A549 treated with GW870086 at 1 μM for 4 hours (cell line): Measurements from ENCODE around the gene KRT40. TPM values are rescaled to one million over a fixed set of nuclear protein-coding genes. Genes with fewer than 3 reads are reported as not detected.

Experiments used
- total RNA-seq: library from RNA; stranded (reverse); fragments of 200-300 nt; extraction: Qiagen RNA extraction; gene quantifications from 5 replicates; pipeline ENCODE4 v1.2.3, GENCODE V29; 2022; ENCODE audit warnings: low read depth

The KRT40 gene
- not detected in 5 replicates for total RNA-seq

GRCh38 chr17:40984226-40984625, at the start of gene KRT40:
KRT40 (minus strand) TSS chr17:40984326; CDS start chr17:40984273, 53 bp downstream.

GRCh38 chr17:41029633-41030245, 45.6 kb upstream of the KRT40 start, which contains the start of gene KRTAP1-4:
KRTAP1-4 (minus strand) TSS chr17:41030195; CDS start chr17:41030078, 117 bp downstream.

GRCh38 chr17:41026715-41027471, 42.8 kb upstream of the KRT40 start, which contains the start of gene KRTAP1-5:
KRTAP1-5 (minus strand) TSS chr17:41027208; CDS start chr17:41027155, 53 bp downstream.

GRCh38 chr17:41008811-41009210, 24.7 kb upstream of the KRT40 start, which contains the start of gene KRTAP3-1:
KRTAP3-1 (minus strand) TSS chr17:41009128; CDS start chr17:41009074, 54 bp downstream.

GRCh38 chr17:40999563-40999962, 15.4 kb upstream of the KRT40 start, which contains the start of gene KRTAP3-2:
KRTAP3-2 (minus strand) TSS chr17:40999906; CDS start chr17:40999853, 53 bp downstream.

GRCh38 chr17:40993839-40994238, 9.7 kb upstream of the KRT40 start, which contains the start of gene KRTAP3-3:
KRTAP3-3 (minus strand) TSS chr17:40994164; CDS start chr17:40994097, 67 bp downstream.

GRCh38 chr17:40966848-40967247, 17.3 kb downstream of the KRT40 start, which contains the start of gene KRT39:
KRT39 (minus strand) TSS chr17:40966948; CDS start chr17:40966856, 92 bp downstream.

GRCh38 chr17:40937384-40937819, 46.7 kb downstream of the KRT40 start, which contains the start of gene KRT23:
KRT23 (minus strand) TSS chr17:40937646; CDS start chr17:40936603, 1,043 bp downstream.

Other genes with a start within 250 kb of the KRT40 start
- gene KRT25, start 229.0 kb downstream of the KRT40 start, total RNA-seq = not detected in 5 replicates
- gene KRT26, start 212.1 kb downstream of the KRT40 start, total RNA-seq = not detected in 5 replicates
- not detected in 5 replicates for gene KRT27, start 201.8 kb downstream of the KRT40 start, total RNA-seq
- gene KRT28, start 184.4 kb downstream of the KRT40 start, total RNA-seq = not detected in 5 replicates
- 93.1 to 121 TPM (median 103 TPM) in 5 replicates for gene KRT10, start 161.7 kb downstream of the KRT40 start, total RNA-seq
- gene KRT12, start 117.1 kb downstream of the KRT40 start, total RNA-seq = not detected in 5 replicates
- gene KRT20, start 99.1 kb downstream of the KRT40 start, total RNA-seq = 0.10 to 0.53 TPM (median 0.27 TPM) in 5 replicates
- 0.14 to 0.19 TPM in 2 of 5 replicates, not detected in the others for gene KRT23, start 46.7 kb downstream of the KRT40 start, total RNA-seq
- not detected in 5 replicates for gene KRT39, start 17.4 kb downstream of the KRT40 start, total RNA-seq
- gene KRTAP3-3, start 9.8 kb upstream of the KRT40 start, total RNA-seq = not detected in 5 replicates
- gene KRTAP3-2, start 15.6 kb upstream of the KRT40 start, total RNA-seq = 0.28 to 0.34 TPM (median 0.31 TPM) in 3 of 5 replicates, not detected in the others
- gene KRTAP3-1, start 24.8 kb upstream of the KRT40 start, total RNA-seq = not detected in 5 replicates
- gene KRTAP1-5, start 42.9 kb upstream of the KRT40 start, total RNA-seq = not detected in 5 replicates
- gene KRTAP1-4, start 45.9 kb upstream of the KRT40 start, total RNA-seq = not detected in 5 replicates
- 0.15 TPM in 1 of 5 replicates, not detected in the others for gene KRTAP1-3, start 50.5 kb upstream of the KRT40 start, total RNA-seq
- gene KRTAP1-1, start 57.1 kb upstream of the KRT40 start, total RNA-seq = not detected in 5 replicates
- not detected in 5 replicates for gene KRTAP2-1, start 63.0 kb upstream of the KRT40 start, total RNA-seq
- not detected in 5 replicates for gene KRTAP2-2, start 70.9 kb upstream of the KRT40 start, total RNA-seq
- not detected in 5 replicates for gene KRTAP2-3, start 75.8 kb upstream of the KRT40 start, total RNA-seq
- not detected in 5 replicates for gene KRTAP2-4, start 81.6 kb upstream of the KRT40 start, total RNA-seq
- not detected in 5 replicates for gene KRTAP4-7, start 99.8 kb upstream of the KRT40 start, total RNA-seq
- not detected in 5 replicates for gene KRTAP4-8, start 113.8 kb upstream of the KRT40 start, total RNA-seq
- gene KRTAP4-16, start 117.9 kb upstream of the KRT40 start, total RNA-seq = not detected in 5 replicates
- not detected in 5 replicates for gene KRTAP4-9, start 121.1 kb upstream of the KRT40 start, total RNA-seq
- gene KRTAP4-11, start 134.0 kb upstream of the KRT40 start, total RNA-seq = not detected in 5 replicates
- not detected in 5 replicates for gene KRTAP4-12, start 139.9 kb upstream of the KRT40 start, total RNA-seq
- not detected in 5 replicates for gene KRTAP4-6, start 156.2 kb upstream of the KRT40 start, total RNA-seq
- not detected in 5 replicates for gene KRTAP4-5, start 165.5 kb upstream of the KRT40 start, total RNA-seq
- gene KRTAP4-4, start 176.4 kb upstream of the KRT40 start, total RNA-seq = not detected in 5 replicates
- not detected in 5 replicates for gene KRTAP4-3, start 183.9 kb upstream of the KRT40 start, total RNA-seq
- not detected in 5 replicates for gene KRTAP4-2, start 193.9 kb upstream of the KRT40 start, total RNA-seq
- 0.20 to 0.22 TPM in 2 of 5 replicates, not detected in the others for gene KRTAP4-1, start 200.6 kb upstream of the KRT40 start, total RNA-seq
- not detected in 5 replicates for gene KRTAP9-1, start 205.6 kb upstream of the KRT40 start, total RNA-seq
- gene KRTAP9-2, start 242.3 kb upstream of the KRT40 start, total RNA-seq = not detected in 5 replicates
- not detected in 5 replicates for gene KRTAP9-3, start 248.1 kb upstream of the KRT40 start, total RNA-seq